K562 (cell line): Measurements from ENCODE around the gene CD302. TPM values are rescaled to one million over a fixed set of nuclear protein-coding genes. Genes with fewer than 3 reads are reported as not detected.

Experiments used
- ATAC-seq: fragments of 200-7000 bp; cut with Tn5 transposase; 3 replicates; pipeline ENCODE4 v1.9.1; 2020; ENCODE audit warnings: moderate library complexity
- BruUV-seq: library from RNA; stranded (reverse); fragments of 400-500 nt; replicated peaks from 2 replicates; lab custom pipeline; 2021; lab: Mats Ljungman, UMichigan
- CTCF ChIA-PET: fragments of 300-600 bp; formaldehyde crosslinking; extraction: SDS; loops from one replicate; lab custom pipeline; 2021; ENCODE audit warnings: low intra/inter-chr PET ratio; lab: Yijun Ruan, JAX
- POLR2A ChIA-PET: fragments of 300-600, 350-650 bp; sonication (Branson Sonifier 250); formaldehyde crosslinking; extraction: SDS; loops from one replicate; lab custom pipeline; 2021; ENCODE audit warnings: antibody characterized with exemption, inconsistent platforms; lab: Yijun Ruan, JAX
- DNase-seq, 4 experiments: peaks; one replicate each; pipeline versions ENCODE4 v3.0.0 to v3.0.0-alpha.2; 2011 to 2018; ENCODE audit warnings: low spot score in 3 of 4, mixed read lengths in 3 of 4; ENCODE audit errors: extremely low read depth in 1 of 4
- FAIRE-seq: peaks from 2 replicates; lab custom pipeline; 2011; peaks lifted over from hg19 to GRCh38; lab: Jason Lieb, UNC
- H2AFZ ChIP-seq: 2 replicates; pipeline ENCODE4 v1.6.0; 2011; ENCODE audit warnings: low read depth, low read length, control low read depth, inconsistent platforms
- H3K27ac ChIP-seq: fragments of 200-600 bp; 3 replicates; pipeline ENCODE4 v1.8.0; 2011; ENCODE audit warnings: low read depth, mild to moderate bottlenecking, control low read depth, inconsistent platforms, low read length, moderate library complexity, mixed read lengths; ENCODE audit errors: extremely low read depth
- H3K27me3 ChIP-seq, 2 experiments: fragments of 300-600 bp in 1 of 2; 2 replicates in 1 of 2; 3 replicates in 1 of 2; pipeline versions ENCODE4 v1.6.0 to v1.8.0; 2011; ENCODE audit warnings: inconsistent platforms in 2 of 2, low read length in 2 of 2, mild to moderate bottlenecking in 1 of 2, mixed read lengths in 1 of 2, moderate library complexity in 1 of 2; ENCODE audit not compliant: control insufficient read depth in 2 of 2, insufficient read depth in 2 of 2
- H3K36me3 ChIP-seq: fragments of 300-600 bp; 3 replicates; pipeline ENCODE4 v1.8.0; 2011; ENCODE audit warnings: mild to moderate bottlenecking, low read length, inconsistent platforms; ENCODE audit not compliant: control insufficient read depth, insufficient read depth
- H3K4me1 ChIP-seq, 2 experiments: fragments of 200-600 bp in 1 of 2; replicated peaks in 1 of 2; 2 replicates in 1 of 2; 3 replicates in 1 of 2; pipeline versions ENCODE4 v1.5.1 to v1.8.0; 2011; ENCODE audit warnings: inconsistent platforms in 2 of 2, low read length in 2 of 2, mild to moderate bottlenecking in 1 of 2, mixed read lengths in 1 of 2, moderate library complexity in 1 of 2; ENCODE audit not compliant: control insufficient read depth in 2 of 2, insufficient read depth in 2 of 2
- H3K4me2 ChIP-seq: 2 replicates; pipeline ENCODE4 v1.6.1; 2011; ENCODE audit warnings: low read length, control low read depth, inconsistent platforms, mixed read lengths; ENCODE audit not compliant: insufficient read depth
- H3K4me3 ChIP-seq: fragments of 200-600 bp; sonication (generic), shearing (Covaris generic); 2 replicates; pipeline ENCODE4 v1.5.1; 2016; ENCODE audit warnings: control low read depth, inconsistent platforms
- H3K79me2 ChIP-seq: fragments of 200-600 bp; 3 replicates; pipeline ENCODE4 v1.8.0; 2011; ENCODE audit warnings: low read length, inconsistent platforms; ENCODE audit not compliant: control insufficient read depth, insufficient read depth
- H3K9ac ChIP-seq, 2 experiments: 2 replicates each; pipeline versions ENCODE4 v1.6.0 to v1.6.1; 2011; ENCODE audit warnings: low read depth in 2 of 2, low read length in 2 of 2, control low read depth in 1 of 2, inconsistent platforms in 1 of 2, mild to moderate bottlenecking in 1 of 2, mixed read lengths in 1 of 2; ENCODE audit not compliant: insufficient read depth in 1 of 2
- H3K9me1 ChIP-seq: one replicate; pipeline ENCODE4 v1.6.0; 2011; ENCODE audit warnings: inconsistent platforms, mild to moderate bottlenecking, low read length, moderate library complexity; ENCODE audit not compliant: control insufficient read depth, insufficient read depth
- H3K9me3 ChIP-seq: replicated peaks from 2 replicates; pipeline ENCODE4 v1.5.1; 2011; ENCODE audit warnings: low read depth, low read length, inconsistent platforms; ENCODE audit not compliant: control insufficient read depth, insufficient read depth
- H4K20me1 ChIP-seq: replicated peaks from 2 replicates; pipeline ENCODE4 v1.6.1; 2011; ENCODE audit warnings: low read length, inconsistent platforms, mixed read lengths; ENCODE audit not compliant: control insufficient read depth, insufficient read depth
- BRCA1 ChIP-seq, 2 experiments: fragments of 450-650 bp in 1 of 2; sonication (generic) in 1 of 2; formaldehyde crosslinking in 1 of 2; IDR thresholded peaks; 2 replicates each; pipeline versions ENCODE4 v1.5.0 to v1.6.1; 2017 to 2020; ENCODE audit warnings: mild to moderate bottlenecking in 1 of 2, missing genetic modification reagents in 1 of 2
- BRF2 ChIP-seq: IDR thresholded peaks from 3 replicates; pipeline ENCODE4 v1.6.1; 2011; ENCODE audit warnings: borderline replicate concordance, mild to moderate bottlenecking; ENCODE audit not compliant: insufficient read length, insufficient read depth
- MXD1 ChIP-seq: fragments of 250-450 bp; sonication (Bioruptor Pico); IDR thresholded peaks from 2 replicates; pipeline ENCODE4 v1.8.0; 2021; ENCODE audit warnings: borderline replicate concordance, mild to moderate bottlenecking, moderate library complexity; ENCODE audit not compliant: poor library complexity, severe bottlenecking
- NFRKB ChIP-seq: fragments of 450-650 bp; IDR thresholded peaks from 2 replicates; pipeline ENCODE4 v1.6.1; 2016; ENCODE audit warnings: low read depth
- NRF1 ChIP-seq, 2 experiments: fragments of 450-650 bp; IDR thresholded peaks in 1 of 2; conservative IDR thresholded peaks in 1 of 2; 2 replicates each; pipeline ENCODE4 v1.6.1; 2014; ENCODE audit warnings: mild to moderate bottlenecking in 2 of 2
- RHOXF2B ChIP-seq: fragments of 250-450 bp; sonication (Bioruptor Pico); conservative IDR thresholded peaks from 2 replicates; pipeline ENCODE4 v1.5.1; 2021
- TAF7 ChIP-seq: fragments of 450-650 bp; IDR thresholded peaks from 2 replicates; pipeline ENCODE4 v1.6.1; 2016; ENCODE audit warnings: missing genetic modification characterization, missing compliant biosample characterization
- TSC22D4 ChIP-seq: fragments of 450-650 bp; IDR thresholded peaks from 2 replicates; pipeline ENCODE4 v1.6.1; 2016; ENCODE audit warnings: missing genetic modification characterization, missing biosample characterization, control low read depth
- TSHZ1 ChIP-seq: fragments of 250-450 bp; sonication (Bioruptor Pico); IDR thresholded peaks from 2 replicates; pipeline ENCODE4 v1.4.0; 2020; ENCODE audit warnings: mild to moderate bottlenecking, moderate library complexity
- ZNF280A ChIP-seq: fragments of 450-650 bp; IDR thresholded peaks from 2 replicates; pipeline ENCODE4 v1.6.1; 2018; ENCODE audit warnings: mild to moderate bottlenecking, low read depth; ENCODE audit not compliant: partially characterized antibody
- WGBS: fragments of 100-300 bp; shearing (Covaris generic); methylation state at CpG from one replicate; pipeline ENCODE4 v1.1.6; 2016; ENCODE audit warnings: low coverage, mixed read lengths; ENCODE audit not compliant: insufficient coverage; ENCODE audit errors: missing lambda C conversion rate; 5-methylcytosine and 5-hydroxymethylcytosine counted together
- in situ Hi-C: fragments of 300-500 bp; cut with MboI; formaldehyde crosslinking; loops from 4 replicates; pipeline ENCODE4 v1.15.0; 2018; ENCODE audit warnings: inconsistent platforms, mixed read lengths
- intact Hi-C: fragments of 100-400 bp; cut with micrococcal nuclease; formaldehyde crosslinking; loops from 2 replicates; pipeline ENCODE4 v1.14.2; 2022
- polyA plus RNA-seq, 8 experiments: library from polyadenylated mRNA; depleted of rRNA in 4 of 8; stranded (reverse) in 5 of 8; unstranded in 3 of 8; fragments of >200 nt; fragmentation: Nextera tagmentation in 2 of 8; fragmentation: Illumina TruSeq in 1 of 8; extraction: Ambion mirVana in 2 of 8; extraction: Trizol in 1 of 8; gene quantifications; 2 replicates each; pipeline versions ENCODE4 v1.2.1 to v1.2.3, GENCODE V29; 2011 to 2014; ENCODE audit warnings: inconsistent platforms in 1 of 8, missing spikeins in 1 of 8
- total RNA-seq, 7 experiments: library from RNA; depleted of rRNA in 6 of 7; stranded (reverse); fragments of >200 nt in 6 of 7; fragmentation: Illumina TruSeq in 2 of 7; extraction: Trizol in 2 of 7; gene quantifications; 2 replicates each; pipeline versions ENCODE4 v1.2.1 to v1.2.3, GENCODE V29; 2011 to 2021; ENCODE audit warnings: low replicate concordance in 1 of 7

CD302 gene
- total and polyA plus RNA-seq, 9 of the 15 experiments (the other 6 are each of a cell fraction or from before 2014, with no cell fraction given), result 0.03 to 0.07 (median 0.04) TPM; not detected in 5

- no peak for TF ChIP-seq MXD1 (CRISPR knock-in tag)
- TF ChIP-seq TSHZ1, result no peak
- TF ChIP-seq TAF7 (tag), result no peak
- no peak for TF ChIP-seq RHOXF2B (CRISPR knock-in tag)
- TF ChIP-seq NRF1 (conservative IDR thresholded peaks at IDR 0.05 in 1 of 2, IDR thresholded peaks at IDR 0.05 in 1 of 2), result no peak
These were observed 4.7 kb upstream of the CD302 start (continued) for GRCh38 chr2:159802673-159803072.

GRCh38 chr2:159799833-159800232 lies 1.8 kb upstream of the CD302 start:
- Histone ChIP-seq H4K20me1 (no peaks in the 10 kb centered on the region), H3K9ac (no peak overlapping the region), H3K4me1 (peaks cover 0 to 10% of the 10 kb centered on the region in 2 experiments; a peak in 2 of 5 replicates), H2AFZ (no peak overlapping the region), H3K4me2 (no peak overlapping the region), H3K27ac (no peak overlapping the region), H3K9me3 (no peaks in the 10 kb centered on the region), H3K27me3 (peaks cover 27 to 32% of the 10 kb centered on the region in 2 experiments), H3K4me3 (no peak overlapping the region), H3K36me3 (no peaks in the 10 kb centered on the region), H3K79me2 (no peaks in the 10 kb centered on the region), H3K9me1 (peaks cover 2% of the 10 kb centered on the region)
- ATAC-seq (no peak), DNase-seq (no peak), FAIRE-seq (no peak)
- ChIA-PET POLR2A (no interaction called here), CTCF (no interaction called here)
- in situ Hi-C loops (loop anchor here (25.0 kb wide), 1 partner anchor 888 kb away; no protein-coding TSS in a partner anchor), intact Hi-C loops (no loop called here)
- 0% methylated on average over 1 of the region's 1 CpG for WGBS
- BruUV-seq, result no TSS peak
- TF ChIP-seq TSC22D4 (tag), result no peak
- TF ChIP-seq ZNF280A, result no peak
- no peak for TF ChIP-seq NFRKB
- TF ChIP-seq BRF2, result no peak
- TF ChIP-seq BRCA1 (IDR thresholded peaks at IDR 0.05), result no peak
- no peak for TF ChIP-seq BRCA1 (CRISPR knock-in tag; IDR thresholded peaks at IDR 0.05)
